ENCODE data around the gene CALCOCO1.

- TF ChIP-seq SUZ12 (IDR thresholded peaks at IDR 0.05; ENCODE audit: extremely low read depth, insufficient read depth, insufficient read length) (no peak), ZNF274 (IDR thresholded peaks at IDR 0.05; ENCODE audit: low read depth, low read length) (no peak), YY1 (IDR thresholded peaks at IDR 0.05; ENCODE audit: insufficient read depth, insufficient read length) (no peak)
Measured at GRCh38 chr12:53659011-53659551, 68.2 kb downstream of the CALCOCO1 start.
